Measurements from ENCODE around the gene ATP2B2.
"Not testable (repeated sequence)": the region's sequence is repeated elsewhere in the genome, so short reads cannot be mapped to it uniquely, and the experiment has no call there.

ATP2B2 gene

DNA sequence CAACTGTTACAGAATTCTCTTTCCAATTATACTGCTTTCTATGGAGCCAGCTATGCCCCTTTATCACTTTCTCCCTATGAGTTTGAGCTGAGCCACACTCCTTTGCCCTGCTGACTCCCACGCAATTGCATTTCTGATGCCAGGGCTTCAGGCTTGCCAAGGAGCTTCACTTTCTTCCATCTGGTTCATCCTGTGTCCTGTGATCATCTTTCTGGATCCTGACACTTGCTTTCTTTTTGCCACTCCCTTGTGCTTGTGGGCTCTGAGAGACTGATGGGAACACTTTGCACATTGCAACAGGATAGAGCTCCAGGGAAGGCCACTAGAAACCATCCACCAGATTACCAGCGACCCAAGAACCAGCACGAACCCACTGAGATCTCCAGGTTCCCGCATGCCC is 107.5 kb downstream of the ATP2B2 start:
- no peak for DNase-seq

DNA sequence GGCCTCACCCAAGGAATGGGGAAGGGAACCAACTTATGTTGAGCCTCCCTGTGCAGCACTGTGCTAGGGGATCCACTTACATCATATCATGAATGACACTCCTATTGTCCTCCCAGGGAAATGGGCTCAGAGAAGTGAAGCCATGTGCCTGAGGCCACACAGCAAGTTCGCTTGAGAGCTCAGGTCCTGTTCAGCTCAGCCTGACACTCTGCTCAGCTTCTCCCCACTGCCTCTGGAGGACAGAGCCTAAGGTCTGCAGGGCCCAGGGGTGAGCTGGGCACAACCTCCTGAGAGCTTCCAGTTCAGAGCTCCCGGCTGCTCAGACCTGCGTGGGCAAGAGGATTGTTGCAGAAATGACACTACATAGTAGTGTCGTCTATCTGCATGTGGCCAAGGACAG is 108.5 kb downstream of the ATP2B2 start:
- DNase-seq = no peak

DNA sequence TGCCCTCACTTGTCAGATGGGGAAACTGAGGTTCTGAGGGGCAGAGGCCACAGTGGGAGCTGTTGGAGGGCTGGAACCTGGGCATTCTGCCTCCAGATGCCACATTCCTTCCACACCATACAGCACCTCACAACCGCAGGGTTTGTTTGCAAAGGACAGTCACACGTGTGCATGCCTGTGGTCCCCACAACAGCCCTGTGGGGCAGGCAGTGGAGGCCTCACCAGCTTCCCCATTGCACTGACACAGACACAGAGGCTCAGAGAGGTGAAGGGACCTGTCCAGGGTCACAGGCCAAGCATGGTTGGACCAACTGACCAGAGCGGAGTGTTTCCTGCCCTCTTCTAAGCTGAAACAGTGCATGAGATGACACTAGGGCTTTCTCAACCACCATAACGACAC is 109.3 kb downstream of the ATP2B2 start:
- no peak for DNase-seq

DNA sequence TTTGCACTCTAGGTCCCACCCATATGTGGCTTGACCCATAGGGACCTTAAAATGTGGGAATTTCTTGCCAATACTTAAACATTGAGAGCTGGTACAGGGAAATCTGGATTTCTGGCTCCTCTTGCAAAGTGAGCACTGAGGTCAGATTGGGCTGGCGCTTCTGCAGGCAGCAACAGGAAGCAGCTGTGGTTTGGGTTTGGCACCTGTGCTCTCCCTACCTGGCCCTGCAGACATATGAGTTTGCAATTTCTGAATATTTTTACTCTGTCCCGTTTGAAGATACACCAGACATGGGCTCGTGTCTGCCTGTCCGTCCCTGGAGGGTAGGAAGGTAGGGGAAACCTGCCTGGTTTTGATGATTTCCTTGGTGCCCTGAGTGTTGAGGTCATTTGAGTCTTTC is 109.7 kb downstream of the ATP2B2 start:
- peak; percentile 61 for DNase-seq

DNA sequence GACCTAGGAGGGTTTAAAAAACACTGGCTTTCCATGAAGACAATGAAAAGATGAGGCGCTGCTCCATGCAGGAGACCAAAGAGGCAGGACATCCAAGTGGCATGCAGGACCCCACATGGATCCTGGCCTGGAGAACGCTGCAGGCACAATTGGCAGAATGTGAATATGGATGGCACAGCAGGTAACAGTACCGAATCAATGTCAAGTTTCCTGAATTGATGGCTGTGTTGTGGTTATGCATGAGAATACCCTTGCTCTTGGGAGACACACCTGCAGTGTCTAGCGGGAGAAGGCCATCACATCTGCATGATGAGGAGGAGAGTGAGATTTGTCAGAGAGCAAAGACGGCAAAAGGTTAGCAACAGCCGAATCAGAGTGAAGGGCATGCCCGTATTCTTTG is 110.2 kb downstream of the ATP2B2 start:
- no peak for DNase-seq

DNA sequence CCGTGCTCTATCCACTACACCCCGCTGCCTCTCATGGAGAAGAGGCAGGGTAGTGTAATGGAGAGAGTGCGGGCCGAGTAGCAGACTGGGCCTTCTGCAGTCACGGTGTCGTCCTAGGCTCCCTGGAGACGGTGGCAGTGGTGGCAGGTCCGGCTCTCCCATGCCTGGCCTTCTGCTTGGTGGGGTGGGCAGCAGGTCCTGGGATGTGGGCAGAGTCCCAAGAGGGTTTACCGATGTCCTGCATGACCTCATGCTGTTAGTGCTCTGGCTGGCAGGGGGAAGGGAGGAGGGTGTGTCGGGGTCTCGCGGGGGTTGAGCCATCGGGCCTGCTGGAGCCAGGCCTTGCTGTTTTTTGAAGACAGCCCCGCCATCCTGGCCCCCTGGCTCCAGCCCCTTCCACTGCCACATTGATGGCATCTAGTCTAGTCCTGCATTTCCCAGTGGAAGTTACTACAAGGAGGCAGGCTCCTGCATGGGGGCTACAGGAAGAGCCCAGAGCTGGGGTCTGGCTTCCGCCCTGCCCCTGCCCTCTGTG is 110.8 kb downstream of the ATP2B2 start:
- no peak for DNase-seq

DNA sequence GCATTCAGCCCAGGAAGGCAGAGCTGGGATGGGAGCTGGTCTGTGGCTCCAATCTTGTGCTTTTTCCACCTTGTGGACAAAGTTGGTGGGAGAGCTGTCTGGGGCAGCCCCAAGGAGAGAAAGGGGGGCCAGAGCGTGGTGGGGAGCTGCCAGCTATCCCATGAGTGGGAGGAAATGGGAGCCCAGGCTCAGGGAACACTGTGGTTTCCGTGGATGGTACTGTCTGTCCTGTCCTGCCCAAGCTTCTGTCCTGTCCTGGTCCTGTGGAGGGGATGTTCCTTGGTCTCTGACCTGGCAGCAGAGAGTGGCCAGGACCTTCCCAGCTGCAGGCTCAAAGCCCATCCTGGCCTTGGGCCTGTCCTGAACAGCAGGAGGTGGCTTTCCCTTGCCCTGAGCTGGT is 111.9 kb downstream of the ATP2B2 start:
- no peak for DNase-seq

DNA sequence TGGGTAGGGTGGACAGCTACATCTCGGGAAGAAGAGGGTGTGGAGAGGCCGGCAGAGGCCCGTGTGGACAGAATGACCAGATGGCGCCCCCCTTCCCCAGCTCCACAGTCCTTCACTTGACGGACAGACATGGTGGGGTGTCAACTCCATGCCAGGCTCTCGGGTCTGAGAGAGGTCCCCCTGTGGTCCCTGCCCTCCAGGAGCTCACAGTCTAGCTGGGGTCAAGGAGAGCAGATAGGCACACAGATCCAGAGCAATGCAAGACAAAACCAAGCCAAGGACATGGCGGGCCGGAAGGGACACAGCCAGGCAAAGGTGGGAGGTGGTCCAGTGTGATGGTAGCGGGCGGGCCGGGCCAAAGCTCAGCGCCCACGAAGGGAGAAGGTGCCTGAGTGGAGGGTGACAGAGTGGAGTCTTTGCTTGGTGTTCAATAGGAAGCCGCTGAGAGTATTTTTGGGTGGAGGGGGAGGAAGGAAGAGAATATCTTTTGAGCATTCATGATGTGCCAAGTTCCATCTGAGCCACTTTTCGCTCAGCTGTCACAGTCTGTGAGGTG is 112.4 kb downstream of the ATP2B2 start:
- DNase-seq = no peak

DNA sequence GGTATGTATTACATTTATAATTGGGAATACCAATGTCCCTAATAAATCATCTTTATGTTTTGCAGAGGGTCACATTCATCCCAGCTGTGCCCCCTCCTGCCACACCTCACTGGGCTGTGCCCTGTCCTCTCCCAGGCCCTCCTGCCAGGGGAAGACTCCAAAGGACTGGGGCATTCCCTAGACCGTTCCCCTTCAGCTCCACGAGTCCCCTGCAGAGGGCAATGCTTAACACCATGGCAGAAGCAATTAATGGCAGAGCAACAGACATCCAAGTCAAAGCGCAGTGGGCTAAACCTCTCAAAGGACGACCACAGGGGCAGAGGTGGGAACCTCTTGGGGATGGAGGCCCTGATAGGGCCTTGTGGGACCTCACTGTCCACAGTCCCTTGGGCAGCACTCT is 113.1 kb downstream of the ATP2B2 start:
- no peak for DNase-seq

DNA sequence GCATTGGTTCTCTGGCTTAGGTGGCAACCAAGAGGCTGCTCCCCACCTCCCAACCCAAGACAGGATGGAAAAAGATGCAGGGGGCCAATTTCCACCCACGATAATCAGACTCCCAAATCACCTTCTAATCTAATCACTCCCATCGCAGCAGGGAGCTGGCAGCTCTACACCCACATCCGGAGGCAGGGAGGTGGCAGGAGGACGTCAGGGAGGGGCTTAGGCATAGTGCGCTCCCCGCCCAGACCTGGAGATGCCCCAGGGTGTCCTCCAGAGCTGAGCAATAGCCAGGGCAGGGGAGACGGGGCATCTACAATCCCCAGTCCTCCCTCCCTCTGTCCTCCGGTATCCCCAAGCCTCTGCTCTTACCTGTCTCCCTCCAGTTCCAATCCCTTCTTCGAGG is 114.0 kb downstream of the ATP2B2 start:
- peak; percentile 22 for DNase-seq

DNA sequence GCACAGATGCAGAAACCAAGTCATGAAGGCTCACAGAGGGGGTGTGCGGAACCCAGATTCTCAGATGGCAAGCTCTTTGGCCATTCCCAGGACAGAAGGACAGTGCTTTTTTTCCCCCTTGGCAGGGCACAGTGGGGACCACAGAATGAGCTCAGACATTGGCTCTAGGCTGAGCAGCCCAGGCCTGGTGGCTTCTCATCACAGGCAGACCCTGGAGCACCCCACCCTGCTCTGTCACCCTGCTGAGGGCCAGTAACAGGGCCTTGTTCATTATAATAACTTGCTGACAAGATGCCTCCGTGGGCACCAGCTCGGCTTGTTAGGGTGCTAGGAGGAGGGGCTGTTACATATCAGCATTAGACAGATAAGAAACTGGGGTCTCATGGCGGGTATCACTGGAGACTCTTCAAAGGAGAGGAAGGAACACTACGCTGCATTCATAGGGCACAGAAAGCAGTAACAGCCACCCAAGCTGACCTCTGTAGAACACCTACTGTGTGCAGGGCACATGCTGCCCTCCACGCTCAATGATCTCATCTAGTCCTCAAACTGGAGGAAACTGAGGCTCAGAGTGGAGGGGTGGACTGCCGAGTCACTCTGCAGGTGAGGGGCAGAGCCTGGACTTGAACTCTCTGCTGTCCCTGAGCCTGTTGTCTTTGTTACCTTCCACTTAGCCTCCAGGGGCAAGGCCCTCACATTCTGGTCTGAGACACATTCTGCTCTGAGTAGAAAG is 114.6 kb downstream of the ATP2B2 start:
- no peak for DNase-seq

DNA sequence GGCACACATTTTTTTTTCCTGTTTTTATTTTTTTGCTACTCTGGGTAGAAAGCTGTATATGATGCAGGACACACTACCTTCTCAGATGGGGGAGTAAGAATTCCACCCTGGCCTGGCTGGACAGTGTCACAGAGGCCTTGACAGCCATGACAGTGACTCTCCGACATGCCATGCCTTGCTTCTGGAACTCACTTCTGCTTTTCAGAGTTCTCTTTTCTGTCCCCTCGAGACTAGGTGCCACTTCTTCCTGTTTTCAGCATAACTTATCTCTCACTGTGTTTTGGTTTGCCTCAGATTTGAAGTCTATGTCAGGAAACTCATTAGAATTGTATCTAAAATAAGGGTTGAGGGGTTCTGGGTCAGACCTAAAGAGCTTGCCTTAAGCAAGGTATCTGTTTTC is 115.4 kb downstream of the ATP2B2 start:
- DNase-seq = no peak

DNA sequence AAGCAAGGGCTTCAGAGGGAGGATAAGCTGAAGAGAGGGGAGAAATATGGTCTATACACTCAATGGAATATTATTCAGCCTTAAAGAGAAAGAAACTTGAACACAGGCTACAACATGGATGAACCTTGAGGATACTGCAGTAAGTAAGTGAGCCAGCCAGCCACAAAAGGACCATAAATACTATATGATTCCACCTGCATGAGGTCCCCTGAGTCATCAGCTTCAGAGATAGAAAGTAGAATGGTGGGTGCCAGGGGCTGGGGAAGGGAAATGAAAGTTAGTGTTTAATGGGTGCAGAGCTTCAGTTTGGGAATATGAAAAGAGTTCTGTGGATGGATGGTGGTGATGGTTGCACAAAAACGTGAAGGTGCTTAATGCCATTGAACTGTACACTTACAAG is 116.0 kb downstream of the ATP2B2 start:
- DNase-seq = no peak

DNA sequence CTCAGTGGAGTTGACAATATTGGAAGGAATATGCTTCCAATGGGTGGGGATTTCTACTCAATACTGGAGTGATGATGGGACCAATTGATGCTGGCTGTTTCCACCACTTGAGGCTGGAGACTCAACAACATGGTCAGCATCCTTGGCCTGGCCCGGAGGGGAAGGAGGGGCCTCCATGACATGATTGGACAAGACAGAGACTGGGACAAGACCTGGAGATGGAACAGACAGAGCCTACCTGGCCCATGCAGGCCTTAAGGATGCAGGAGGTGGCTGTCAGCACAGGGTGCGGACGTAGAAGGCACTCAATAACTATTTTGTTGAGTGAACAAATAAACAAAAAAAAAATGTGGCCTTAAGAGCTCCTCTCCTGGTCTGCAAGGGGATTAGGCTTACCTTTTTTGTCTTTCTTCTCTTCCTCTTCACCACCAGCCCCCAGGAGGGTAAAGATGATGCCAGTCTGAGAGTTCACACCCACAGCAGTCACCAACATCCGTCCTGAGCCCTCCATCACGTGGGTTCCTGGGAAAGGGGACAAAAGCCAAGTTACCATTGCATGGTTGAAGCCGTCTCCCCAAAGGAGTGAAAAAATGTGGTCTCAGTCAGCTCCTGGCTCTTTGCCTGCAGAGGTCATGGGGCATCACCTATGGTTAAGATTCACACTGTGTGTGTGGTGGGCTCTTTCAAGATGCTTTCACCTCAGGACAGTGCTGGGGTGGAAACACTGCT is 117.3 kb downstream of the ATP2B2 start:
- no peak for DNase-seq

DNA sequence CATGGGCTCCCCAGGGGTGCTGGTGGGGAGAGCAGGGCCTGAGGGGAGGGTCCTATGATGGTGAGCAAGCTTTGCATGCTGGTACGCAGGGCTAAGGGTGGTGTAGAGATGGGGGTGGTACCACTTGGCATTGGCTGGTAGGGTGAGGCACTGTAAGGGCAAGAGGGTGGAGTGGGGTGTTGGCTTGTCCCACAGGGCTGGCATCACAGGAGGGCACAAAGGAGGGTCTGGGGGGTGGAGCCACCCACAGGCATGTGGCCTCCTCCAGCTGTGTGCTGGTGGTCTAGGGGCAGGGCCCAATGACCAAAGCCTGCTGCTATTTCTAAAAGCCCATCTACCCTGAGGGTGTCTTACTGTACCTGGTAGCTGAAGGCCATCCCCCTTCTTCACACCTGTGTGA is 119.3 kb downstream of the ATP2B2 start:
- DNase-seq = no peak

DNA sequence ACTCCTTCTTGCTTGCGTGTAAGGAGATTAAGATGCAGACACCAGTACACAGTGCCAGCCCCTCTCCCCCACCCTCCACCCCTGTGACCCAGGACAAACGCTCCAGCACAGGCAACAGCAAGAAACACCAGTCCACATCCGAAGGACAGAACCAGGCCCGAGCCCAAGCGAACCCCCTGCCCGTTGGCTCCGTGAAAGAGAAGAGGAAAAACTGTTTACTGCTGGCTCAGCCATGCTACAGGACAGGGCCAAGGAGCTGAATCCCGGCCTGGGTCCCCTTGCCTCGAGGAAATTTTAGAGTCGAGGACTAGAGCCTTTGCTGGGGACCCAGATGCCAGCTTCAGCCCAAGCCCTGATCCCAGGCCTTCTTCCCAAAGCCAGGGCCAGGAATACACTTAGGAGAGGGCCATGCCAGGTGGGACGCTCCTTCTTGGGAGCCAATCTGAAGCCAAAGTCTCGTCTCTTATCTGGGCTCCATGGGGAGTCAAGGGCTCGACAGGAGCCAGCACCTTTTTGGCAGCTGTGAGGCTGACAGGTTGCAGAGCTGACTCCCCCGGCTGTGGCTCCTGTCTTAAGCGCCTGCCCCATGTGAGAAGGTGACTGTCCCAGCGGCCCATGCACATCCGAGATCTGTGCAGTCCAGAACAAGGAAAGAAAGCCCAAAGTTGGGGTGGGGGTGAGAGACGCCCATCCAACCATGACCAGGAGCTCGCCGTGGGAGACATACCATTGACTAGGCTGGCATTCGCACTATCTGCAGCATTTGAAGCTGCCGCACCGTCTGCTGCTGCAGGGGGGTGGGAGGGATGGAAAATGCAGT is 120.6 kb downstream of the ATP2B2 start:
- no peak for DNase-seq

DNA sequence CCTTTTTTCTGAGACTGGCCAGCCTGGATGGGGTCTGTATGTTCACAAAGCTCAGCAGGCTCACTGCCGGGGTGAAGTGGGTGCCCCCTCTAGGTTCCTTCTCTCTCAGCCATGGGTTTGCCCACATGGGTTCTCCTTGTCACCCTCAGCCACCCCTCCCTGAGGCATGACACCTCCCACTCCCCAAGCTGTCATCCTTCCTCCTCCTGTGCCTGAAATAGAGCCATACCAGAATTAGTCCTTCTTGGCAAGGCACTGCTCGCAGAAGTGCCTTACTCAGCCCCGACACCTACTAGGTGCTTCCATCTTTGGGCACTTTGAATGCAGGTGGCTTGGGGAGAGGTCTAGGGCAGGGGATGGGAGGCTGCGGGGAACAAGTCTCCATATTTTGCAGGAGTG is 121.5 kb downstream of the ATP2B2 start:
- no peak for DNase-seq

DNA sequence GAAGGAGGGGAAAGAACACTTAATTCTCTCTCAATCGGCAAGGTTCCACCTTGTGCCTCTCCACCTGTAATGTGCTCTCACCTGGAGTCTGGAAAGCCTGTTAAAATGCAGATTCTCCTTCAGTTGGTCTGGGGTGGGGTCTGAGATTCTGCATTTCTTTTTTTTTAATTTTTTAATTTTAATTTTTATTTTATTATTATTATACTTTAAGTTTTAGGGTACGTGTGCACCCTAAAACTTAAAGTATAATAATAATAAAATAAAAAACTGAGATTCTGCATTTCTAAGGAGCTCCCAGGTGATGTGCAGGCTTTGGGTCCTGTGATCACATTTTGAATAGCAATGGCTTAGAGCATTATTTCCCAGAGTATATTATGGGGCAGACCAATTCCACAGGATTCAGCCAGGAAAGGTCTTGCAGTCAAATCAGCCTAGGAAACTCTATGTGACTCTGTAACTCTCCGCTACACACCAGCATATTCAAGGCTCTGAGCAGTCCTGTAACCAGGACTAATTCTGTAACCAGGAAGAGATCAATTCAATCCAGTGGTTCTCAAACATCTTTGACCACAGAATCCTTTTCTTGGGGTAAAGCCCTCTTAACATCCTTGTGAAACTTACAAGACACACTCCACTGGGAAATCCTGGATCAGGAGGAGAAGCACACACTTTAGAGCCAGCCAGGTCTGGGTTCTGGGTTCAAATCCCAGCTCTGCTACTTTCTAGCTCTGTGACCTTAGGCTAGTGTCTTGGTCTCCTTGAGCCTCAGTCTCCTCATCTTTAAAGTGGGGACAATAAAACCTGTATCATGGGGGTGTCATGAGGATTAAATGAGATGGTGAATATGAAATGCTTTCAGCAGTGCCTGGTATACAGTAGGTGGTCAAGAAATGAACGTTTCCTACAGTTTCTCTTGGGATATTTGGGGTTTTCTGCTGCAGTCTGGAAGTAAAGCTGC is 122.2 kb downstream of the ATP2B2 start:
- DNase-seq = no peak

DNA sequence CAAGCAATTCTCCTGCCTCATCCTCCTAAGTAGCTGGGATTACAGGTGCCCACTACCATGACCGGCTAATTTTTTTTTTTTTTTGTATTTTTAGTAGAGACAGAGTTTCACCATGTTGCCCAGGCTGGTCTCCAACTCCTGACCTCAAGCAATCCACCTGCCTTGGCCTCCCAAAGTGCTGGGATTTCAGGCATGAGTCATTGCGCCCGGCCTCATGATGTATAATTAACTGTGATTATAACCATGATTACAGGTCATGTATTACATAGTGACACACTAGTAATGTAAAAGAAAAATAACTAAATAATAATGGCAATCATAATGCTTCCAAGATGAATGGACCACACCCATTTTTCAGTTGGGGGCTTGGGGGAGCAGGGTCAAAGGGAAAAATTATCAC is 122.9 kb downstream of the ATP2B2 start:
- DNase-seq = not testable (repeated sequence)

DNA sequence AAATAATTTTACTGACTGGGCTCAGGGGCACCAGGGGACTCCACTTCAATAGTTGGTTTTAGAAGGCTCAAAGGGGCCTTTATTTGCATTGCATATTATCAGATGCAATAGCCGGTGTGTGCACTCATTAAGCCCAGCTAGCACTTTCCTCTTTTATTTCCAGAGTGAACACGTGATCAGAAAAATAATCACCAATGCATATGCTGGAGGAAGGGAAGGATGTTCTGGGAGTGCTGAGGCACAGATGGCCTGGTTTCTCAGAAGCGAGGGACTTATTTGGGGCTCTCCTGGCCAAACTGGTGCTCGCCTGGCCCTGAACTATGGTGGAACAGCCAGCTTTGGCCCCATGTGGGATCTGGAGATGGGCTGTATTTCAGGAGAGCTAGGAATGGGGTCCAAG is 124.0 kb downstream of the ATP2B2 start:
- DNase-seq = no peak

DNA sequence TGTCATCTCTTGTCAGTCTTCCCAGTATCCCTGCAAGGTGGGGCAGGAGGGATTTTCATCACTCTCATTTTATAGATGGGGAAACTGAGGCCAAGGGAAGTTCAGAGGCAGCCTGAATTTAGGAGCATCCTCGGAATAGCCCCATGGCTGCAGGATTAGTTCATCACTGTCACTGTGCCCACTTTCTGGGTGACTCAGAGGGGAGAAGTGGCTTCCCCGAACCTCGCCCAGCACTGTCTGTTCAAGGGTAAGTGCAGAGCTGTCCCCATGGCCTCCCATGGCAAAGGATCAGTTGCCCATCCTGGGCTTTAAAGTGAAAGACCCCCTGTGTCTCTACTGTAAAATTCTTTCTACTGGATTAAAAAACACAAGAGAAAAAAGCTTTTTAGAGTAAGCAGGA is 124.5 kb downstream of the ATP2B2 start:
- DNase-seq = no peak

DNA sequence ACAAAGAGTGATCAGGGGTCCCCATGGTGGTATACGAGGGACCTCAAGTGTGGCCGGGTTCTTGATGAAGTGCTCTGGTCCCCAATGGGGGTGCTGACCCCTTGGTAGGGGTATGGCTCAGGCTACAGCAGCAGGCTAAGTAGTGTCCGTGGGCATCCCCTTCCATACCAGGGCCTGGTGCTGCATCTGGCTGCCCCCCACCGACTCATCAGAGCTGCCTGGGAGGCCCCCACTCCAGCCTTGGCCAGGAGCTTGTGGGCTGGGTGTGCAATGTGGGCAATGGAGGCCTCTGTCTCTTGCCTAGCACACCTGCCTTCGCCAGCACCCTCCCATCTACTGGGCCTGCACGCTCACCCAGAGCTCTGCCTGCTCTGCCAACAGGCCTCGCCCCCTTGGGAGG is 125.4 kb downstream of the ATP2B2 start:
- no peak for DNase-seq

Measured in CD4-positive, alpha-beta T cell treated with Interleukin-6 for 4 hours (primary cell).